Esophagus muscularis mucosa (tissue), 4 donors: Measurements from ENCODE around the gene DPY19L3. TPM values are rescaled to one million over a fixed set of nuclear protein-coding genes. Genes with fewer than 3 reads are reported as not detected.

Experiments
- DNase-seq: peaks from one replicate; pipeline ENCODE4 v3.0.0-alpha.2; 2017; ENCODE audit errors: extremely low spot score
- H3K27ac ChIP-seq, 4 donors: fragments of 200-600 bp; sonication (generic); replicated peaks in 1 of 4; 1 replicate in 3 of 4; 2 replicates in 1 of 4; pipeline ENCODE4 v1.5.1; 2016 to 2019; ENCODE audit warnings: mild to moderate bottlenecking in 1 of 4
- H3K27me3 ChIP-seq, 4 donors: fragments of 200-600 bp; sonication (generic); one replicate each; pipeline versions ENCODE4 v1.5.1 to v1.6.0; 2016 to 2019
- H3K36me3 ChIP-seq, 4 donors: fragments of 200-600 bp; sonication (generic); one replicate each; pipeline ENCODE4 v1.5.1; 2016 to 2019
- H3K4me1 ChIP-seq, 4 donors: fragments of 200-600 bp; sonication (generic); one replicate each; pipeline ENCODE4 v1.5.1; 2016 to 2019
- H3K4me3 ChIP-seq, 4 donors: fragments of 200-600 bp; sonication (generic); 1 replicate in 2 of 4; 2 replicates in 2 of 4; pipeline ENCODE4 v1.5.1; 2016 to 2019; ENCODE audit warnings: mild to moderate bottlenecking in 4 of 4, moderate library complexity in 1 of 4
- H3K9me3 ChIP-seq, 4 donors: fragments of 200-600 bp; sonication (generic); 1 replicate in 3 of 4; 2 replicates in 1 of 4; pipeline ENCODE4 v1.5.1; 2016 to 2019
- CTCF ChIP-seq, 3 experiments: fragments of 200-600 bp in 2 of 3; fragments of 450-650 bp in 1 of 3; sonication (generic) in 2 of 3; IDR thresholded peaks; one replicate each; pipeline ENCODE4 v1.5.1; 2017 to 2019; ENCODE audit warnings: antibody characterized with exemption in 3 of 3, mild to moderate bottlenecking in 2 of 3, moderate library complexity in 1 of 3
- EP300 ChIP-seq: sonication (generic); formaldehyde crosslinking; IDR thresholded peaks from one replicate; pipeline ENCODE4 v1.6.1; 2017; ENCODE audit warnings: antibody characterized with exemption
- POLR2A ChIP-seq: fragments of 450-650 bp; IDR thresholded peaks from one replicate; pipeline ENCODE4 v1.6.1; 2017; ENCODE audit warnings: antibody characterized with exemption, moderate library complexity, mild to moderate bottlenecking, low read depth
- POLR2AphosphoS5 ChIP-seq, 2 donors: sonication (generic); formaldehyde crosslinking; IDR thresholded peaks; one replicate each; pipeline ENCODE4 v1.6.1; 2017; ENCODE audit warnings: antibody characterized with exemption in 2 of 2
- WGBS: methylation state at CpG from one replicate; pipeline ENCODE4 v1.1.5; 2018; 5-methylcytosine and 5-hydroxymethylcytosine counted together
- intact Hi-C: fragments of 100-400 bp; cut with DNase I; formaldehyde crosslinking; loops from one replicate; pipeline ENCODE4 v1.15.1; 2023
- total RNA-seq, 4 donors: library from RNA; depleted of rRNA; stranded (reverse); fragments of >200 nt; gene quantifications; one replicate each; pipeline versions ENCODE4 v1.1.0 to v1.2.1, GENCODE V29; 2016

DPY19L3 gene
- total RNA-seq, 4 donors from 2014 or later: 13.6 to 16.4 (median 14.6) TPM

DNA sequence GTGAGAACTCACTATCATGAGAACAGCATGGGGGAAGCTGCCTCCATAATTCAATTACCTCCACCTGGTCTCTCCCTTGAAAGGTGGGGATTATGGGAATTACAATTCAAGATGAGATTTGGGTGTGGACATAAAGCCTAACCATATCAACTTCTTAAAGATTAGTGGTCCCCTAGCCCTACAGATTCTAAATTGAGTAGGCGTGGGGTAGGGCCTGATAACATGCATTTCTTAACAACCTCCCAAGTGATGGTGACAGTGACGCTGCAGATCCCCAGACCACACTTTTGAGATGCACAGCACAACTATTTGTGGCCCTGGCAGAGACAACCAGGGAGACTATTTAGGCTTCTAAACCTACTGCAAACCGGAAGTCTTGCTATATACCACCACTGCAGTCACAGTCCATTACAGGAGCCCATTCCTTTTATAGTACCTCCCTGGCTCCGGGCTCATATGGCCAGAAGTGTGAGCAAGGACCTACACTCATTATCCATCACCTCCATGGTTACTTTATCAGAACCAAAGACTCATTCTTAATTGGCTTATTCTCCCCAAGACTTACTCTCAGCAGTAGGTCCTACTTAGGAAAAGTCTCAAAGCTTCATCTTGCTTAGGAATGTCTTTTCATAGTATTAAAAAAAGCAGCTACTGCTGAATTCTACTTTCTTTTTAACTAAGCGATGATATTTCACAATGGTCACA lies 2.1 kb upstream of the DPY19L3 start:
- H3K4me3 ChIP-seq: no peak overlapping the region
- peaks cover 0 to 9% (median 0%) of the 10 kb centered on the region in 4 donors for H3K36me3 ChIP-seq
- H3K27ac ChIP-seq: no peak overlapping the region
- H3K27me3 ChIP-seq: no peaks in the 10 kb centered on the region
- H3K4me1 ChIP-seq: peaks cover 0 to 24% (median 21%) of the 10 kb centered on the region in 4 donors
- WGBS: 95% methylated on average over 5 of the region's 5 CpGs
- no peaks in the 10 kb centered on the region for H3K9me3 ChIP-seq
- TF ChIP-seq POLR2A (no peak), CTCF (IDR thresholded peaks at IDR 0.05) (no peak)
- peak; percentile 57 for DNase-seq
- intact Hi-C loops: loop anchor here (10.0 kb wide), 1 partner anchor 171 kb away; no protein-coding TSS in a partner anchor

DNA sequence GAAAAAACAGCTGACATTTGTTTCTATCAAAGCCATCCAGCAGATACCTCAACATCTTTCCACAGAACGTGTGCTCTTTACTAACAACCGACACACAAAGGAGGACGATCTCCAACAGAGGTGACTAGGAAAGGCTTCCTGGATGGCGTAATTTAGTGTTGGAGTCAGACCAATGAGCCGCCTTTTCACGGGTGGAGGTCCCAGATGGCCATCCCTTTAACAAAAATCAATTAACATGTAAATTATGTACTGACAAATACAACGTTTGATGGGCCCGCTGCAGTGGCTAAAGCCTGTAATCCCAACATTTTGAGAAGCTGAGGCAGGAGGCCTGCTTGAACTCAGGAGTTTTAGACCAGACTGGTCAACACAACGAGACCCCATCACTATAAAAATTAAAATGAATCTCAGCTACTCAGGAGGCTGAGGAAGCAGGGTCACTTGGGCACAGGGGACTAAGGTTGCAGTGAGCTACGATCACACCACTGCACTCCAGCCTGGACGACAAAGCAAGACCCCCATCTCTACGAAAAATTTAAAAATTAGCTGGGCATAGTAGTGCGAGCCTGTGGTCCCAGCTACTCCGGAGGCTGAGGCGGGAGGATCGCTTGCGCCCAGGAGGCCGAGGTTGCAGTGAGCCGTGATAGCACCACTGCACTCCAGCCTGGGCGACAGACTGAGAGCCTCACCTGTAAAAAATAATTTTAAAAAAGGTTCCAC lies 1.2 kb upstream of the DPY19L3 start:
- H3K4me1 ChIP-seq: peaks cover 0 to 24% (median 21%) of the 10 kb centered on the region in 4 donors
- intact Hi-C loops: loop anchor here (10.0 kb wide), 1 partner anchor 170 kb away; no protein-coding TSS in a partner anchor
- no peaks in the 10 kb centered on the region for H3K27me3 ChIP-seq
- peaks cover 0 to 15% (median 3%) of the 10 kb centered on the region in 4 donors for H3K36me3 ChIP-seq
- H3K27ac ChIP-seq: peak overlapping the region; percentile 96 to 100 (median 99)
- TF ChIP-seq POLR2A (no peak), CTCF (IDR thresholded peaks at IDR 0.05) (no peak), POLR2AphosphoS5 (IDR thresholded peaks at IDR 0.05) (no peak), EP300 (no peak)
- no peaks in the 10 kb centered on the region for H3K9me3 ChIP-seq
- peak; percentile 70 for DNase-seq
- H3K4me3 ChIP-seq: peak overlapping the region; percentile 82 to 99 (median 94)
- 75% methylated on average over 20 of the region's 20 CpGs for WGBS

GRCh38 chr19:32404933-32405430 lies 588 bp upstream of the DPY19L3 start:
- Histone ChIP-seq H3K27ac (peak overlapping the region; percentile 96 to 100 (median 99)), H3K4me1 (peaks cover 0 to 24% (median 21%) of the 10 kb centered on the region in 4 donors), H3K27me3 (no peaks in the 10 kb centered on the region), H3K36me3 (peaks cover 0 to 21% (median 7%) of the 10 kb centered on the region in 4 donors), H3K9me3 (no peaks in the 10 kb centered on the region), H3K4me3 (peak overlapping the region; percentile 82 to 99 (median 94))
- 0% methylated on average over 5 of the region's 36 CpGs for WGBS
- DNase-seq: peak; percentile 92
- no peak for TF ChIP-seq EP300
- no peak for TF ChIP-seq CTCF (IDR thresholded peaks at IDR 0.05)
- no peak for TF ChIP-seq POLR2A
- no peak for TF ChIP-seq POLR2AphosphoS5 (IDR thresholded peaks at IDR 0.05)
- intact Hi-C loops: loop anchor here (5.0 to 10.0 kb wide), 2 partner anchors 58 to 170 kb away; partner anchors contain the start of gene ZNF507

DNA sequence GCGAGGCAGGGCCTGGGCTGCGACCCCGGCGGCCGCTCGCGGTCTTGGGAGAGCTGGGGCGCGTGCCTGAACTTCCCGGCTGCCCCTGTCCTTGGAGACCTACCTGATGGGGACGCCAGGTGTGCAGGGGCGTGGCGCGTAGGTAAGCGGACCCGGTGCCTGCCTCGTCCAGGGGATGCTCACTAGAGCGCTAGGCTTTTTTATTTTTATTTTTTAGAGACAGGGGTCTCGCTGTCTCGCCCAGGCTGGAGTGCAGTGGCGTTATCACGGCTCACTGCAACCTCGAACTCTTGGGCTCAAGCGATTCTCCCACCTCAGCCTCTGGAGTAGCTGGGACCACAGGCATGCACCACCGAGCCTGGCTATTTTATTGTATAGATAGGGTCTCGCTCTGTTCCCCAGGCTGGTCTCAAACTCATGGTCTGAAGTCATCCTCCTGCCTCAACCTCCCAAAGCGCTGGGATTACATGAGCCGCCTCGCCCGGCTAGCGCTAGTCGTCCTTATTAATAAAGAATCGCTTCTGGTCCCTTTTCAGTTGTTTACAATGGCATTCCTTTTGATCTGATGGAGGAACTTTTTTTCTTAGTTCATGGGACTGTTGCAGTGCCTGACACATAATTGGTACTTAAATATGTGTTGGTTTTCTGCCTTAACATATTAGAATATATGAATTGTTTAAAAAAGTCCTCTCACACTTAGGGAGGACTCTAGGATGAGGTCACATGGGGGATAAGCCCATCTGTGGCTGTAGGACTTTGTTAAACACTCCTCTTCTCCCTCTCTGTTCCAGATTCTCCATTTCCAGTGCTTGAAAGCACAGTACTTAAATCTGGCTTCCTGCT lies 812 bp downstream of the DPY19L3 start:
- Histone ChIP-seq H3K36me3 (peaks cover 5 to 35% (median 17%) of the 10 kb centered on the region in 4 donors), H3K27ac (peak overlapping the region; percentile 96 to 100 (median 99)), H3K4me1 (peaks cover 0 to 24% (median 21%) of the 10 kb centered on the region in 4 donors), H3K27me3 (no peaks in the 10 kb centered on the region), H3K4me3 (peak overlapping the region; percentile 82 to 99 (median 94)), H3K9me3 (no peaks in the 10 kb centered on the region)
- DNase-seq: peak; percentile 80
- no peak for TF ChIP-seq EP300
- peak in 1 of 3 experiments; percentile 3 for TF ChIP-seq CTCF (IDR thresholded peaks at IDR 0.05)
- intact Hi-C loops: loop anchor here (5.0 to 10.0 kb wide), 2 partner anchors 59 to 168 kb away; partner anchors contain the start of gene ZNF507
- 12% methylated on average over 17 of the region's 33 CpGs for WGBS
